Lung (tissue), 12 donors: ENCODE data around the gene LPAR1. TPM values are rescaled to one million over a fixed set of nuclear protein-coding genes. Genes with fewer than 3 reads are reported as not detected.

Source experiments
- ATAC-seq: fragments of 200-7000 bp; cut with Tn5 transposase; one replicate; pipeline ENCODE4 v1.9.1; 2020; ENCODE audit warnings: moderate number of reproducible peaks; ENCODE audit not compliant: insufficient read depth, low FRiP score
- DNase-seq, 3 donors: peaks; one replicate each; pipeline ENCODE4 v3.0.0-alpha.2; 2013 to 2017
- H3K27ac ChIP-seq, 2 donors: one replicate each; pipeline ENCODE4 v1.5.1; 2013; ENCODE audit warnings: mild to moderate bottlenecking in 2 of 2, moderate library complexity in 2 of 2, control low read depth in 1 of 2, inconsistent platforms in 1 of 2, low read depth in 1 of 2, low read length in 1 of 2
- H3K27me3 ChIP-seq, 3 donors: one replicate each; pipeline ENCODE4 v1.5.1; 2013; ENCODE audit warnings: low read length in 2 of 3; ENCODE audit not compliant: control insufficient read depth in 3 of 3, insufficient read depth in 3 of 3
- H3K36me3 ChIP-seq, 4 donors: one replicate each; pipeline ENCODE4 v1.5.1; 2013; ENCODE audit warnings: low read length in 4 of 4, mild to moderate bottlenecking in 1 of 4, moderate library complexity in 1 of 4; ENCODE audit not compliant: control insufficient read depth in 4 of 4, insufficient read depth in 4 of 4
- H3K4me1 ChIP-seq, 5 donors: one replicate each; pipeline ENCODE4 v1.5.1; 2013; ENCODE audit warnings: low read length in 5 of 5, mild to moderate bottlenecking in 2 of 5, moderate library complexity in 1 of 5; ENCODE audit not compliant: control insufficient read depth in 5 of 5, insufficient read depth in 5 of 5
- H3K4me3 ChIP-seq: one replicate; pipeline ENCODE4 v1.5.1; 2013; ENCODE audit warnings: mild to moderate bottlenecking, control low read depth, moderate library complexity
- H3K9ac ChIP-seq, 2 donors: one replicate each; pipeline ENCODE4 v1.5.1; 2013; ENCODE audit warnings: low read length in 2 of 2, control low read depth in 1 of 2; ENCODE audit not compliant: insufficient read depth in 1 of 2
- H3K9me3 ChIP-seq, 4 donors: one replicate each; pipeline ENCODE4 v1.5.1; 2013; ENCODE audit warnings: low read length in 3 of 4, mild to moderate bottlenecking in 1 of 4, moderate library complexity in 1 of 4; ENCODE audit not compliant: control insufficient read depth in 4 of 4, insufficient read depth in 3 of 4
- CTCF ChIP-seq: IDR thresholded peaks from 2 replicates; pipeline ENCODE4 v1.5.1; 2012; ENCODE audit warnings: mild to moderate bottlenecking; ENCODE audit errors: control extremely low read depth, extremely low read depth
- WGBS, 2 donors: extraction: QIAGEN DNeasy Blood & Tissue Kit; methylation state at CpG; one replicate each; pipeline ENCODE4 v1.1.7; 2013; 5-methylcytosine and 5-hydroxymethylcytosine counted together
- polyA plus RNA-seq, 2 donors: library from polyadenylated mRNA; stranded (reverse); fragments of 200-250 nt; gene quantifications; one replicate each; pipeline ENCODE4 v1.2.1, GENCODE V29; 2013
- total RNA-seq, 2 donors: library from RNA; depleted of rRNA in 1 of 2; stranded (reverse); fragments of >200 nt in 1 of 2; gene quantifications; one replicate each; pipeline ENCODE4 v1.2.1, GENCODE V29; 2014 to 2021
- donor health status: control.
- donor health status: control.
- donor health status: Bipolar disorder and iron deficiency.
- donor health status: healthy.
- donor health status: DM: yes; HTN: yes; CAD: no.

LPAR1 gene
- total and polyA plus RNA-seq, 4 donors: 5.2 to 47.6 (median 23.3) TPM

DNA sequence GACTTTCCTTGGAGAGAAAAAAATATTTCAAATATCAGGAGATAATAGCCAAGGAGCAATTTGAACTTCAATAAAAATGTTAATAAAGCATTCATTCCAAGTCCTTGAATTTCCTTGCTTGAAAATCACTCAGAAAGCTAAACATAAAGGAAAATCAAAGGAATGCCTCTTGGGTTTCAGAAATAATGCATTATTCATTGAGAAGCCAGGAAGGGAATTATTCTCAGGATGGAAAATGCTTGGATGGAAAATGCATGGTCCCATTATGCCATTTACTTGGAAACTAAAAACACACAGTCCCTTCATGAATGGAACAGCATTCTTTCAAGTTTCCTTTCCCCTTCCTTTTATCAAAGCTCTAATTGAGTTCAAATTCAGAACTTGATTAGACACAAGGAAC, 160.9 kb downstream of the LPAR1 start:
- no peak for TF ChIP-seq CTCF
- Histone ChIP-seq H3K4me1 (peaks cover 0 to 20% (median 0%) of the 10 kb centered on the region in 5 donors), H3K4me3 (no peak overlapping the region), H3K9ac (no peak overlapping the region), H3K27ac (no peak overlapping the region), H3K27me3 (no peaks in the 10 kb centered on the region), H3K9me3 (no peaks in the 10 kb centered on the region), H3K36me3 (peaks cover 0 to 16% (median 6%) of the 10 kb centered on the region in 4 donors)
- DNase-seq (no peak), ATAC-seq (no peak)

DNA sequence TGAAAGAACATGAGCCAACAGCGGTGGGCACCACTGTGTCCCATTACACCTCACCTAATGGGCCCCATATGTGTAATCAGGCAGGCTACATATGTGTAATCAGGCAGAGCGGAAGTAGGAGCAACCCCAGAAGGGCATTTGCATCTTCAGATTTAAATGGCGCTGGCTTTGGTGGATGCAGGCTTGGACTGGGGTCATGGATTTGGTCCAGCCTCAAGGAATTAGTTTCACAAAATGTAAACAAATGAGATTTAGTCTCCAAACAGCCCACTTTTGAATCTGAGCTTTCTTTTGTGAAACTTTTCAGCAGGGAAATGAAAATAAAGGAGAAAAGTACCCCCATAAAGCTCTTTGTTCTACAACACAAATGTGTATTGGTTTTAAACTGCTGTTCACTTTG, 161.3 kb downstream of the LPAR1 start:
- Histone ChIP-seq H3K9ac (no peak overlapping the region), H3K4me1 (peaks cover 0 to 20% (median 0%) of the 10 kb centered on the region in 5 donors), H3K4me3 (no peak overlapping the region), H3K9me3 (no peaks in the 10 kb centered on the region), H3K27ac (no peak overlapping the region), H3K36me3 (peaks cover 0 to 16% (median 6%) of the 10 kb centered on the region in 4 donors), H3K27me3 (no peaks in the 10 kb centered on the region)
- no peak for TF ChIP-seq CTCF
- WGBS, 2 donors: 88 to 93% methylated on average over 3 of the region's 3 CpGs
- ATAC-seq (no peak), DNase-seq (peak; percentile 19 to 86 (median 73))

- ATAC-seq: peak; percentile 53
- no peaks in the 10 kb centered on the region for H3K27me3 ChIP-seq
- H3K4me3 ChIP-seq: no peak overlapping the region
- peaks cover 0 to 15% (median 0%) of the 10 kb centered on the region in 5 donors for H3K4me1 ChIP-seq
- peak in 1 of 3 donors; percentile 18 for DNase-seq
- H3K27ac ChIP-seq: no peak overlapping the region
- TF ChIP-seq CTCF: no peak
- peaks cover 0 to 16% (median 6%) of the 10 kb centered on the region in 4 donors for H3K36me3 ChIP-seq
- H3K9me3 ChIP-seq: no peaks in the 10 kb centered on the region
- WGBS, 2 donors: 31 to 54% methylated on average over 14 of the region's 14 CpGs
- no peak overlapping the region for H3K9ac ChIP-seq
Observed at GRCh38 chr9:110874963-110875674, 163.2 kb downstream of the LPAR1 start.
